OCI-LY3 (cell line): Measurements from ENCODE around the gene EPHA8.

Source experiments
- EZH2phosphoT487 ChIP-seq: fragments of 200-600 bp; shearing (Covaris generic); IDR thresholded peaks from 2 replicates; pipeline ENCODE4 v1.6.1; 2018; ENCODE audit warnings: antibody characterized with exemption, mixed run types, low read depth
- TF ChIP-seq, protein P1 (sequence below): fragments of 200-600, 300-600 bp; sonication (generic); IDR thresholded peaks from 2 replicates; pipeline ENCODE4 v1.5.1; 2014; ENCODE audit warnings: antibody characterized with exemption, low read length, low read depth

DNA sequence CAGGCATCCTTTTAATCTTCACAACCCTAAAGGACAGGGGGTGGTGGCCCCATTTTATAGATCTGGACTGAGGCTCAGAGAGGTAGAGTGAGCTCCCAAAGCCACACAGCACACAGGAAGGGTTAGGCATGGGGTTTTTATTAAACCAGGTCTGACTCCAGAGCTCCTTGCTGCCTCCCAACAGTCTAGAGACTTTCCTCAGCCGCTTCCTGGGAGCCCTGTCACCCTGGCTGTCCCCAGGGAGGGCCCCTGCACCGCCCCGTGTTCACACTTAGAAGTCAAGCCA is 8.0 kb upstream of the EPHA8 start:
- TF ChIP-seq, protein P1, sequence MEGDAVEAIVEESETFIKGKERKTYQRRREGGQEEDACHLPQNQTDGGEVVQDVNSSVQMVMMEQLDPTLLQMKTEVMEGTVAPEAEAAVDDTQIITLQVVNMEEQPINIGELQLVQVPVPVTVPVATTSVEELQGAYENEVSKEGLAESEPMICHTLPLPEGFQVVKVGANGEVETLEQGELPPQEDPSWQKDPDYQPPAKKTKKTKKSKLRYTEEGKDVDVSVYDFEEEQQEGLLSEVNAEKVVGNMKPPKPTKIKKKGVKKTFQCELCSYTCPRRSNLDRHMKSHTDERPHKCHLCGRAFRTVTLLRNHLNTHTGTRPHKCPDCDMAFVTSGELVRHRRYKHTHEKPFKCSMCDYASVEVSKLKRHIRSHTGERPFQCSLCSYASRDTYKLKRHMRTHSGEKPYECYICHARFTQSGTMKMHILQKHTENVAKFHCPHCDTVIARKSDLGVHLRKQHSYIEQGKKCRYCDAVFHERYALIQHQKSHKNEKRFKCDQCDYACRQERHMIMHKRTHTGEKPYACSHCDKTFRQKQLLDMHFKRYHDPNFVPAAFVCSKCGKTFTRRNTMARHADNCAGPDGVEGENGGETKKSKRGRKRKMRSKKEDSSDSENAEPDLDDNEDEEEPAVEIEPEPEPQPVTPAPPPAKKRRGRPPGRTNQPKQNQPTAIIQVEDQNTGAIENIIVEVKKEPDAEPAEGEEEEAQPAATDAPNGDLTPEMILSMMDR: no peak
- no peak for TF ChIP-seq EZH2phosphoT487
